Cardiac muscle cell (in vitro differentiated cells and primary cell): ENCODE results near the gene A3GALT2. TPM values are rescaled to one million over a fixed set of nuclear protein-coding genes. Genes with fewer than 3 reads are reported as not detected.

ENCODE experiments used
- DNase-seq, 2 donors: peaks; one replicate each; pipeline versions ENCODE4 v3.0.0 to v3.0.0-alpha.2; 2010 to 2017; ENCODE audit warnings: low read depth in 1 of 2, low spot score in 1 of 2
- H3K27ac ChIP-seq: fragments of 200-600 bp; sonication (generic); 2 replicates; pipeline ENCODE4 v1.5.1; 2016
- H3K27me3 ChIP-seq: fragments of 200-600 bp; sonication (generic); 2 replicates; pipeline ENCODE4 v1.6.0; 2016; ENCODE audit warnings: control low read depth
- H3K36me3 ChIP-seq: fragments of 200-600 bp; sonication (generic); 2 replicates; pipeline ENCODE4 v1.5.1; 2016; ENCODE audit warnings: control low read depth
- H3K4me1 ChIP-seq: fragments of 200-600 bp; sonication (generic); 2 replicates; pipeline ENCODE4 v1.8.1; 2017; ENCODE audit warnings: low read depth, mild to moderate bottlenecking, mixed run types
- H3K4me3 ChIP-seq: fragments of 200-600 bp; sonication (generic); 2 replicates; pipeline ENCODE4 v1.5.1; 2016; ENCODE audit warnings: mild to moderate bottlenecking
- H3K9me3 ChIP-seq: fragments of 200-600 bp; sonication (generic); 2 replicates; pipeline ENCODE4 v1.5.1; 2017; ENCODE audit warnings: low read depth, mild to moderate bottlenecking, control low read depth
- polyA plus RNA-seq: library from polyadenylated mRNA; unstranded; fragments of >200 nt; fragmentation: Nextera tagmentation; extraction: Ambion mirVana; gene quantifications from 2 replicates; pipeline ENCODE4 v1.2.1, GENCODE V29; 2016
- total RNA-seq: library from RNA; depleted of rRNA; stranded (reverse); fragments of >200 nt; gene quantifications from 2 replicates; pipeline ENCODE4 v1.2.3, GENCODE V29; 2016
- TF ChIP-seq, protein P1 (sequence below): IDR thresholded peaks from 2 replicates; pipeline ENCODE4 v1.5.1; 2012; ENCODE audit warnings: low read depth, mild to moderate bottlenecking, low read length

Gene A3GALT2
- total and polyA plus RNA-seq, 2 experiments from 2014 or later = 0.57 TPM; not detected in 1

DNA sequence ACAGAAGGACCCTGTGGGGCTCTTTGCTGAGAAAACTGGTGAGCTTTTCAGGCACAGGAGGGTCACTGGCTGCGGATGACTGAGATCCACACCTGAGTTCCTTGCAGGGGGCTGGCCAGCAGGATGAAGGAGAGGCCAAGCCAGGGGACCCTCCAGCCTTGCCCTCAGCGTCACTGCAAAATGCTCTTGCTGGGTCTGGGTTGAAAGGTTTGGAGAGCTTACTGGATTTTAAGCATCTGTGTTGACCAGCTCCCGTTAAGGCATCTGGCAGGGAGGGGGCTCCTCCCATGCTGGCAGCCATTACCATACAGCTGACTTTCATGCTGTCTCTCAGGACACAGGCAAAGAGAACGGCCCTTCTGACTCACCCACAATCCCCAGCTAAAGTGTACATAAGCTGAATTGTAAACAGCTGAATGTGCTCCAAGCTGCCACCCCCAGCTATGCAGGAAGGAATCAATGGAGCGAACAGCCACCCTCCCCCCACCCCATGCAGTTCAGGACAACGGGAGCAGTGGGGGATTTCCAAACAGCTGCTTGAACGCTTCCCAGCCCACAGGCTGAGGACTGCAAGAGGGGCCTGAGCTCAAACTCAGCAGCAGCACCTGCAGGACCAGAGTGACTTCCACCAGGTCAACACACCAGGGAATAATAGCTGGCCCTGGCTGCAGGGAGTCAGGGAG lies 21.3 kb upstream of the A3GALT2 start:
- Histone ChIP-seq H3K27ac (peak overlapping the region; percentile 11), H3K36me3 (no peaks in the 10 kb centered on the region), H3K9me3 (no peaks in the 10 kb centered on the region), H3K27me3 (no peaks in the 10 kb centered on the region), H3K4me1 (peaks cover 73% of the 10 kb centered on the region), H3K4me3 (no peak overlapping the region)
- DNase-seq = peak in 1 of 2 donors; percentile 98
- TF ChIP-seq, protein P1, sequence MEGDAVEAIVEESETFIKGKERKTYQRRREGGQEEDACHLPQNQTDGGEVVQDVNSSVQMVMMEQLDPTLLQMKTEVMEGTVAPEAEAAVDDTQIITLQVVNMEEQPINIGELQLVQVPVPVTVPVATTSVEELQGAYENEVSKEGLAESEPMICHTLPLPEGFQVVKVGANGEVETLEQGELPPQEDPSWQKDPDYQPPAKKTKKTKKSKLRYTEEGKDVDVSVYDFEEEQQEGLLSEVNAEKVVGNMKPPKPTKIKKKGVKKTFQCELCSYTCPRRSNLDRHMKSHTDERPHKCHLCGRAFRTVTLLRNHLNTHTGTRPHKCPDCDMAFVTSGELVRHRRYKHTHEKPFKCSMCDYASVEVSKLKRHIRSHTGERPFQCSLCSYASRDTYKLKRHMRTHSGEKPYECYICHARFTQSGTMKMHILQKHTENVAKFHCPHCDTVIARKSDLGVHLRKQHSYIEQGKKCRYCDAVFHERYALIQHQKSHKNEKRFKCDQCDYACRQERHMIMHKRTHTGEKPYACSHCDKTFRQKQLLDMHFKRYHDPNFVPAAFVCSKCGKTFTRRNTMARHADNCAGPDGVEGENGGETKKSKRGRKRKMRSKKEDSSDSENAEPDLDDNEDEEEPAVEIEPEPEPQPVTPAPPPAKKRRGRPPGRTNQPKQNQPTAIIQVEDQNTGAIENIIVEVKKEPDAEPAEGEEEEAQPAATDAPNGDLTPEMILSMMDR = no peak

DNA sequence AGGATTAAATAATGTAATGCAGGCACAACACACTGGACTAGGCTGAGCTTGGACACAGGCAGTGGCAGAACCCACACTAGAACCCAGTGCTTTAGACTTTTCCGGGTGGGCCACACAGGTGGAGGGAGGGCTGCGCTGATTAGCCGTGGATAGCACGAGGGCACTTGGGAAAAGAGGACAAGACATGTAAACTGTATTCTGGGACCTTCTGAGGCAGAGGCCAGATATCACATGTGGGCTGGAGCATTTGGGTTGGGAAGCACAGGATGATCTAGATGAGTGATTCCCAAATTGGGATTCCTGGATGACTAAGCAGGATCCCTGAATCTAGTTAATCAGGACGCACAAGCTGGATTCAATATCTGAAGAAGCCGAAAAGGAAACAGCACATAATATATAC lies 20.3 kb upstream of the A3GALT2 start:
- no peak for DNase-seq
- Histone ChIP-seq H3K4me1 (peaks cover 64% of the 10 kb centered on the region), H3K36me3 (no peaks in the 10 kb centered on the region), H3K4me3 (no peak overlapping the region), H3K27ac (peak overlapping the region; percentile 11), H3K9me3 (no peaks in the 10 kb centered on the region), H3K27me3 (no peaks in the 10 kb centered on the region)
- TF ChIP-seq, protein P1 = no peak

DNA sequence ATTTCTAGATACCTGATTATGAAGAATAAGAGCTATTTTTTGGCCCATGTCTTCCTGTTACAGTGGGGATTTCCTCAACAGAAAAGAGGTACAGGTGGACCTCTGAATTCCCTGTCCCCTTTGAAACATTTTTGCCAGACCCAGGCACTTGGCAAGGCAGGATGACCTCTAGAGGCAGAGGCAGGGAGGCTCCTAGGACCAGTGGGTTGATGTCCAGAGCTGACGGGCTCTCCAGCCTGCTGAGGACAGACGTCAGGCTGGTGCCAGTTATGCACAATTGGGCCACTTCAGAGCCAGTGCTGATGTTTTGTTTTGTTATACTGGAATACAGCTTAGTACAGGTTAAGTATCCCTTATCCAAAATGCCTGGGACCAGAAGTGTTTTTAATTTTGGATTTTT lies 18.5 kb upstream of the A3GALT2 start:
- no peaks in the 10 kb centered on the region for H3K27me3 ChIP-seq
- DNase-seq = peak in 1 of 2 donors; percentile 52
- no peaks in the 10 kb centered on the region for H3K36me3 ChIP-seq
- no peak overlapping the region for H3K4me3 ChIP-seq
- peaks cover 64% of the 10 kb centered on the region for H3K4me1 ChIP-seq
- H3K9me3 ChIP-seq = no peaks in the 10 kb centered on the region
- TF ChIP-seq, protein P1 = peak; percentile 38
- peak overlapping the region; percentile 88 for H3K27ac ChIP-seq

DNA sequence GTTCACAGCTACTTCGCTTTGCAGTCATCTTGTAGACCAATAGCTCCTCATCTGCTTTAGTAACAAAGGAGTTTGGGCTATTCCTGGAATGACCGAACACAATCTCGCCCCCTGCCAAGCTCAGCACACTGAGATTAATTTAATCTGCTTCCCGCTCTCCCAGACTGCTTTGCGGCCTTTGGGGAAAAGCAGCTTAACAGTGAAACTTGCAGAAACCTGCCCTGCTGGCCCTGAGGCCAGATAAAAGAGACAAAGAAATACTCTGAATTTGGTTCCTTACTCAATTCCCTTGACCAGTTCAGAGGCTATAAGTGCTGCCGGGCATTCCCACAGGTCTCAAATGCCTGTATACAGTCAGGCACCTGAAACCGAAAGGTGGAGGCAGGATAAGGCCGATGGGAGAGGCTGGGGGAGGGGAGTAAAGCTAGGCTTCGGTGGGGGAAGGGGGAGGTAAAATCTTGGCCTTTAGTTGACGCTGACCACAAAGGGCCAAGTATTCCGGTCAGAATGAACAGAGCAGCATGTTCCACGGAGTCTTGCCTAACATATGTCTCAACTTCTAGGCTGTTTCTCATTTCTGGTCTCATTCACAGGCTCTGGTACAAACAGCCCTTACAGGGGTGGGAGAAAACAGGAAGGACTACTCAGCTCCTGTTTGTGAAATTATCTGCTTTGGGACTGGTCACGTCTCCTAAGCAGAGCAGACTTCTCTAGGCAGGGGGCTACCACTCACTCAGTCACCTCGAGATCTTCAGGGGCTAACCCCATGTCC lies 17.7 kb upstream of the A3GALT2 start:
- H3K4me3 ChIP-seq = no peak overlapping the region
- H3K27ac ChIP-seq = peak overlapping the region; percentile 88
- no peaks in the 10 kb centered on the region for H3K36me3 ChIP-seq
- DNase-seq = peak; percentile 28 to 97
- H3K9me3 ChIP-seq = no peaks in the 10 kb centered on the region
- no peaks in the 10 kb centered on the region for H3K27me3 ChIP-seq
- peaks cover 56% of the 10 kb centered on the region for H3K4me1 ChIP-seq
- TF ChIP-seq, protein P1 = no peak

DNA sequence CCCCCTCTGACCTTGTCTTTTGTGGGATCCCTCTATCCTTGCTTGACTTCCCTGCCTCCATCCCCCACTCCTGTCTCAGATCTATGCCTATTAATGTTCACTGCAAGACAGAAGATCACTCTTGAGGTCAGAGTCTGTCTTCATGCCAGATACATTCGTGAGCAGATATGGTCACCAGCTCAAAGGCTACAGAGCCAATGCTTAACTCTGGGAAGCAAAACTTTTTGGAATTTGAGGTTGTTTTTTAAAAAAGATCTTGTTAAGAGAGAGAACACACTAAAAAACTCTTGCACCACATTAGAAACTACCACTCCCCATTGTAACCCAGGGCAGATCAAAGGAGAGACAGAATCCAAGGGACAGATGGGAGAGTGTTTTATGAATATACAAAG lies 17.1 kb upstream of the A3GALT2 start:
- no peaks in the 10 kb centered on the region for H3K9me3 ChIP-seq
- H3K4me3 ChIP-seq = no peak overlapping the region
- peak overlapping the region; percentile 88 for H3K27ac ChIP-seq
- H3K27me3 ChIP-seq = no peaks in the 10 kb centered on the region
- peaks cover 52% of the 10 kb centered on the region for H3K4me1 ChIP-seq
- TF ChIP-seq, protein P1 = no peak
- DNase-seq = peak in 1 of 2 donors; percentile 82
- H3K36me3 ChIP-seq = peaks cover under 1% of the 10 kb centered on the region
